Neural crest cell (in vitro differentiated cells): ENCODE data around the gene TLCD3A. TPM values are rescaled to one million over a fixed set of nuclear protein-coding genes. Genes with fewer than 3 reads are reported as not detected.

ENCODE experiments used
- DNase-seq: peaks from one replicate; pipeline ENCODE4 v3.0.0; 2021; ENCODE audit warnings: low read depth, mixed read lengths, low spot score
- H3K27ac Mint-ChIP-seq: one replicate; pipeline ENCODE4 v1.8.0; 2021; ENCODE audit warnings: mild to moderate bottlenecking, mixed read lengths; ENCODE audit not compliant: unreplicated experiment
- H3K27me3 Mint-ChIP-seq: 2 replicates; pipeline ENCODE4 v1.8.0; 2021; ENCODE audit warnings: low read depth, mild to moderate bottlenecking, mixed read lengths
- H3K36me3 Mint-ChIP-seq: 2 replicates; pipeline ENCODE4 v1.8.0; 2021; ENCODE audit warnings: low read depth, mild to moderate bottlenecking, mixed read lengths
- H3K4me1 Mint-ChIP-seq: 2 replicates; pipeline ENCODE4 v1.8.0; 2021; ENCODE audit warnings: mixed read lengths
- H3K4me3 Mint-ChIP-seq: one replicate; pipeline ENCODE4 v1.8.0; 2021; ENCODE audit warnings: mild to moderate bottlenecking, mixed read lengths
- H3K9me3 Mint-ChIP-seq: 2 replicates; pipeline ENCODE4 v1.8.0; 2021; ENCODE audit warnings: mixed read lengths
- long read RNA-seq: library from polyadenylated mRNA; unstranded; transcript quantifications from one replicate; pipeline ENCODE4 v2.0.0, GENCODE V29; 2020
- total RNA-seq: library from RNA; stranded (reverse); gene quantifications from 2 replicates; pipeline ENCODE4 v1.2.1, GENCODE V29; 2021
- TF ChIP-seq, protein P1 (sequence below): fragments of 200-600 bp; sonication (generic); conservative IDR thresholded peaks from 2 replicates; pipeline ENCODE4 v1.5.0; 2021; ENCODE audit warnings: antibody characterized with exemption, mild to moderate bottlenecking

The TLCD3A gene
- total RNA-seq: 20.9 and 22.5 TPM in 2 replicates
- long read RNA-seq, partial matches to known transcripts: 5 of 9 reads
- long read RNA-seq, other reads (novel, unspliced or antisense): 2 of 9 reads

DNA sequence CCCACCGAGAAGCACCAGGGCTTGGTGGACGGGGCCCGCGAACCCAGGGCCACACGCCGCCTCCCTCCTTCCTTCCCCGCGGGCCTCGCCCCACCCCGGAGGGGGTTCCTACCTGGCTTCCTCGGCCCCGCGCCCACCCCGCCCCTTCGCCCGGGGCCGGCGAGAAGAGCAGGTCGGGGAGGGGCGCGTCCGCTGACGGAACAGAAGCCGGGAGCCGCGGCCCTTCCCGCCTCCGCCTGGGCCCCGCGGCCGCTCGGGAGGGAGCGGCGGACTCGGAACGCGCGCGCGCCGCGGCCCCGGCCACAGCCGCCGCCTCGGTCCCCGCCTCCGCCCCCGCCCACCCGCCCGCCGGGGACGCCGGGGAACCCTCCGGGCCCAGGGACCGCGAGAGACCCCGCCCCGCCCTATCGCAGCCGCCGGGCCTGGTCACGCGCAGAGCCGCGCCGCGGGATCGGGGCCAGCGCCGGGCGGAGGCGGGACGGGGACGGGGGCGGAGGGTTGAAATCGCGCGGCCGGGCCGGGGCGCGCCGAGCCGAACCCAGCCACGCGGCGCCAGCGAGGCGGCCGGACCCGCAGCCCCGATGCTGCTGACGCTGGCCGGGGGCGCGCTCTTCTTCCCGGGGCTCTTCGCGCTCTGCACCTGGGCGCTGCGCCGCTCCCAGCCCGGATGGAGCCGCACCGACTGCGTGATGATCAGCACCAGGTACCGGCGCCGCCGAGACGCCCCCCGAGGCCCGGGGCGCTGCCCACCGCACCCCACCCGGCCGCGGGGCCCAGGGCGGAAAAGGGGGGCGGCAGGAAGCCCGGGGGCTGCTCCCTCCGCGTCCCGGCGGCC is at the start of gene TLCD3A:
Gene TLCD3A, plus strand, starts transcription at position 530 of the 835 bp plus-strand sequence. Its CDS starts 52 bp downstream, at position 582.
- H3K27me3 Mint-ChIP-seq: peaks cover 21% of the 10 kb centered on the region
- H3K27ac Mint-ChIP-seq: peak within 1 kb of the TSS; percentile 57
- peaks cover 17% of the 10 kb centered on the region for H3K36me3 Mint-ChIP-seq
- DNase-seq: peak; percentile 48
- TF ChIP-seq, protein P1, sequence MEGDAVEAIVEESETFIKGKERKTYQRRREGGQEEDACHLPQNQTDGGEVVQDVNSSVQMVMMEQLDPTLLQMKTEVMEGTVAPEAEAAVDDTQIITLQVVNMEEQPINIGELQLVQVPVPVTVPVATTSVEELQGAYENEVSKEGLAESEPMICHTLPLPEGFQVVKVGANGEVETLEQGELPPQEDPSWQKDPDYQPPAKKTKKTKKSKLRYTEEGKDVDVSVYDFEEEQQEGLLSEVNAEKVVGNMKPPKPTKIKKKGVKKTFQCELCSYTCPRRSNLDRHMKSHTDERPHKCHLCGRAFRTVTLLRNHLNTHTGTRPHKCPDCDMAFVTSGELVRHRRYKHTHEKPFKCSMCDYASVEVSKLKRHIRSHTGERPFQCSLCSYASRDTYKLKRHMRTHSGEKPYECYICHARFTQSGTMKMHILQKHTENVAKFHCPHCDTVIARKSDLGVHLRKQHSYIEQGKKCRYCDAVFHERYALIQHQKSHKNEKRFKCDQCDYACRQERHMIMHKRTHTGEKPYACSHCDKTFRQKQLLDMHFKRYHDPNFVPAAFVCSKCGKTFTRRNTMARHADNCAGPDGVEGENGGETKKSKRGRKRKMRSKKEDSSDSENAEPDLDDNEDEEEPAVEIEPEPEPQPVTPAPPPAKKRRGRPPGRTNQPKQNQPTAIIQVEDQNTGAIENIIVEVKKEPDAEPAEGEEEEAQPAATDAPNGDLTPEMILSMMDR: no peak
- peak within 1 kb of the TSS; percentile 98 for H3K4me3 Mint-ChIP-seq
- H3K4me1 Mint-ChIP-seq: peaks cover 29% of the 10 kb centered on the region
- H3K9me3 Mint-ChIP-seq: no peaks in the 10 kb centered on the region

DNA sequence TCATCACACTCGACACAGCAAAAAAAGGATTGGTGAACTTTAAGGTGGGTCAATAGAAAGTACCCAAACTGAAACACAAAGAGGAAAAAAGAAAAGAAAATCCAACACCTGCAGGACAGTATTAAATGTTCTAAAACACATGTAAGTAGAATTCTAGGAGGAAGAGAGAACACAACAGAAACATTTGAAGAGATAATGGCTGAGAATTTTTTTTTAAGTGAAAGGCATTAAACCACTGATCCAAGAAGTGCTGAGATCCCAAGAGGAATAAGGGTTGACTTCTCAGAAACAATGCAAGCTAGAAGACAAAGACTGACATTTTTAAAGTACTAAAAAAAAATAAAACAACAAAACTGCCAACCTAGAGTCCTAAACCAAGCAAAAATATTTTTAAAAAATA is 49.4 kb upstream of the TLCD3A start:
- Mint-ChIP-seq H3K4me3 (no peak overlapping the region), H3K9me3 (no peaks in the 10 kb centered on the region), H3K4me1 (peaks cover 10% of the 10 kb centered on the region), H3K27me3 (no peaks in the 10 kb centered on the region), H3K27ac (no peak overlapping the region), H3K36me3 (peaks cover 7% of the 10 kb centered on the region)
- DNase-seq: no peak
- TF ChIP-seq, protein P1: no peak

DNA sequence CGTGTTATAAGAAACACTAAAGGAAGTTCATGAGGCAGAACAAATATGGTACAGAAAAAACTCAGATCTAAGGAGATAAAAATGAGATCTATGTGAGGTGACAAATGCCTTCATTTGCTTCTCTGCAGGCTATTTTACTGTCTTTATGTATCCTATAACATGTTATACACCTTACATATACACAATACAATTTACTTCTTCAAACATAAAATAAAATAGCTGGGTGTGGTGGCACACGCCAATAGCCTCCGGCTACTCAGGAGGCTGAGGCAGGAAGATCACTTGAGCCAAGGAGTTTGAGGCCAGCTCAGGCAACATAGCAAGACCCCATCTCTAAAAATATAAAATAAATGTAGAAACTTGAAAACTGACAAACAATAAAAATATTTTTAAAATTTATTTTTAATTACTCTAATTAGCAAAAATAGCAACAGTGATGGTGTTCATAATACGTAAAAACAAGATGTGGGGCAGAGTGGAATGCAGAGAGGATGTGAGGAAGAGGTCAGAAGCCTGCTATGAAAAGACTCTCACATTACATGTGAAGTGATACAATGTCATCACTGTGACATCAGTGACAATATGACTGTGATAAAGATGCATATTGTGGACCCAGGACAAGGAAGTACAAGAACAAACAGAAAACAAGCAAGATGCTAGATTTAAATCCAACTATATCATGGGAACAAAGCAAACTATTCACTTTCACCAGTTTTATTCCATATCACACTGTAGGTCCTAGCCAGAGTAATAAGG is 48.7 kb upstream of the TLCD3A start:
- no peak for DNase-seq
- H3K27ac Mint-ChIP-seq: no peak overlapping the region
- H3K36me3 Mint-ChIP-seq: peaks cover 7% of the 10 kb centered on the region
- no peak overlapping the region for H3K4me3 Mint-ChIP-seq
- H3K4me1 Mint-ChIP-seq: peaks cover 10% of the 10 kb centered on the region
- TF ChIP-seq, protein P1: no peak
- H3K9me3 Mint-ChIP-seq: no peaks in the 10 kb centered on the region
- no peaks in the 10 kb centered on the region for H3K27me3 Mint-ChIP-seq

DNA sequence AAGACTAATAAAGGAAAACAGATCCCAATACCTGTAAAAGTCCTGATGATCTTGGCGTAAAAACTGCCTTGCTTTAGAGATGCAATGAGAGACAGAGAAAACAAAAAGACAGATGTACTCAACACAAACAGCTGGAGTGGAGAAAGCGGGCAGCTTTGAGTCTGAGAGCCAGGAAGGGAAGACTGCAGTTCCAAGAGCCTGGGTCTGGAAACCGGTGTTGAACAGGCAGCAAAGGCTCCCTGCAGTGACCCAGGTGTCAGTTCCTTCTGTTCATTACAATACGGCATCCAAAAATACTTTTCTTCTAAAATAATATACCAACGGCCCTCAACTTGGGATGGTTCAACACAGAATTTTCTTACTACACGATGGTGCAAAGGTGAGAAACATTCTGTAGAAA is 47.4 kb upstream of the TLCD3A start:
- TF ChIP-seq, protein P1: no peak
- no peaks in the 10 kb centered on the region for H3K27me3 Mint-ChIP-seq
- DNase-seq: no peak
- H3K27ac Mint-ChIP-seq: no peak overlapping the region
- peaks cover 4% of the 10 kb centered on the region for H3K36me3 Mint-ChIP-seq
- H3K4me1 Mint-ChIP-seq: peaks cover 13% of the 10 kb centered on the region
- no peak overlapping the region for H3K4me3 Mint-ChIP-seq
- H3K9me3 Mint-ChIP-seq: no peaks in the 10 kb centered on the region

DNA sequence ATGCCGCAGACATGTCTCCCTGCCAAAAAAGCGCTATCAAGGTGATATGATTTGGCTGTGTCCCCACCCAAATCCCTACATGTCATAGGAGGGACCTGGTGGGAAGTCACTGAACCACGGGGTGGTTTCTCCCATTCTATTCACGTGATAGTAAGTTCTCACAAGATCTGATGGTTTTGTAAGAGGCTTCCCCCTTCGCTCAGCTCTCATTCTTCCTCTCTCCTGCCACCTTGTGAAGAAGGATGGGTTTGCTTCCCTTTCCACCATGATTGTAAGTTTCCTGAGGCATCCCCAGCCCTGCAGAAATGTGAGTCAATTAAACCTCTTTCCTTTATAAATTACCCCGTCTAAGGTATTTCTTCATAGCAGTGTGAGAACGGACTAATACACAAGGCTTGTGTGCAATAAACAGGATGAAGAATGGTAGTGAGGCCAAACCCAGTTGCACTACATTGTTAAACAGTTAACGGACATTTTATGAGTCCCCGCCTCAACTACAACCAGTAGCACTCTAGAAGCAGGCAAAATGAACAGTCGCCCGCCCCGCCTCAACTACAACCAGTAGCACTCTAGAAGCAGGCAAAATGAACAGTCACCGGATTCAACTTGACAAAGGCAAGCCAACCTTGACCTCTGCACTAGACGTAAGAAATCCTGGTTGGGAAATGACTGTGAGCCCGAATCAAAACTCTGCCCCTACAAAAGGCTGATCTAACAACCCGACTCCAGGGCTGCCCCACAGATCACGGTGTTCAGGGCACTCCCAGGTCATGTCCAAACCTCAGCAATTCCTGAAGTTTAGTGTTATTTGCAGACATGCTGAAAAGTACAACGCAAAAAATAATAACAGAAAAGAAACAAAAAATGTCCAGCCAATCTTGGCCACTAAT is 44.1 kb upstream of the TLCD3A start:
- no peaks in the 10 kb centered on the region for H3K36me3 Mint-ChIP-seq
- H3K9me3 Mint-ChIP-seq: no peaks in the 10 kb centered on the region
- DNase-seq: no peak
- H3K4me1 Mint-ChIP-seq: peaks cover 9% of the 10 kb centered on the region
- no peaks in the 10 kb centered on the region for H3K27me3 Mint-ChIP-seq
- H3K4me3 Mint-ChIP-seq: no peak overlapping the region
- TF ChIP-seq, protein P1: peak; percentile 51
- H3K27ac Mint-ChIP-seq: no peak overlapping the region
